SK-N-DZ (cell line): Measurements from ENCODE around the gene CDC25C.
A peak's percentile ranks its signal among the peaks of the same experiment; 100 is the strongest.
"Not testable (repeated sequence)": the region's sequence is repeated elsewhere in the genome, so short reads cannot be mapped to it uniquely, and the experiment has no call there.

ENCODE experiments used
- DNase-seq: peaks from one replicate; pipeline ENCODE4 v3.0.0-alpha.2; 2015; ENCODE audit warnings: low spot score

Gene CDC25C

DNA sequence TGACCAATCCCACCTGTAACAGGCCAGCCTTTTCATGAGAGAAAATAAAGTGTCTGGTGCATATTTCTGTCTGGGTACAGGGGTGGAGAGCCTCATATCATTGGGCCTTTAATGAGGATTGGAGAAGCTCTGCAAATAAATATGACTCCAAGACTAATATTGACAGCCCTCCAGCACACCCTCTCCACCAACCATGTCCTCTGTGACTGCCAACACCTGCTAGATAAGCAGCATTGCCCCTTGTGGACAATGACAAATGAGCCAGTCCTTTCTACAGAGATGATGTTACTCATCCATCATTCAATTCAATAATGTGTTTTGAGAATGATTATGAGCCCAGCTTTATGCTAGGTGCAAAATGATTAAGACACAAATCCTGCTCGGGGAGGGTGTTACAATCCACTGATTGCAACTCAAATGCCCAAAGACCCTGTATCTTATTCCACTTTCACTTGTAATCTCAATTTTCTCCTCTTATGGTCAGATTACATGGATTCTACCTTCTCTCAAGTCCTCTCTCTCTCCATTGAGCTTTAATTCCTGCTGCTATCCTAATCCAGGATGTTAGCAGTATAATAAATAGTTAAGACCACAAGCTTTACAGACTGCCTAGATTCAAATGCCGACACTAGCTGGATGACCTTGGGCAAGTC lies 55.1 kb downstream of the CDC25C start:
- peak; percentile 17 for DNase-seq

DNA sequence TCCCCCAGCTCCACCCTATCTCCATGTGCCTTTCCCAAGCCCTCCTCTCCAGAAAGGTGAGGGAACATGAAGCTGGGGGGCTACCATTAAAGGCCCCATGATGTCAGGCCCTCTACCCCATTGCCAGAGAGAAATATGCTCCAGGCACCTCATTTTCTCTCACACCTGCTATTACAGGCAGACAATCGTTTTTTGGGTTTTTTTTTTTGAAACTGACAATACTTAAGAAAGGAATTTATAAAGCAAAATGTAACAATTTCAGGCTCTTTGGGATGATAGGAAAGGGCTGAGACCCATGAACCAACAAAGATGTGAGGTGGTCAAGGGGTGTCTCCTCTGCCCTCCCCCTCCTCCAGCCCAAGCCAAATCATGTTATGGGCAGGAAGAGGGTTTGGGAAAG lies 55.7 kb downstream of the CDC25C start:
- DNase-seq = no peak

DNA sequence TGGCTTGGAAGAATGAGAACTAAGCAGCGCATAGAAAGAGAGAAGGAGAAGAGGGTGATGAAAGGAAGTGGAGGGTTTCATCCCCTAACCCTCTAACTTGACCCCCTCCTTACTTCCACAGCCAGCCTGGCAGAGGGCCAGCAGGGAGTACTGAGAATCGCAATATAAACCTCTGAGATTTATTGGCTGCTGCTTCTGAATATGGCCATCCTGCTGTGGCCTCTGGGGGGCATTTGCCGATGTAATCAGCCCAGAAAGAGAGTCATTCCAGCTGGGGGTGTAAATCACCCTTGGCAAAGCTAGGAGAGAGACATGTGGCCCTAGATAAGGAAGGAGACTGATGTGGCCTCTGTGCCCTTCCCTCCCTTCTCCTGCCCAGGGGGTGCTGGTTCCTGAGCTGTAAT lies 56.2 kb downstream of the CDC25C start:
- DNase-seq = peak; percentile 70

DNA sequence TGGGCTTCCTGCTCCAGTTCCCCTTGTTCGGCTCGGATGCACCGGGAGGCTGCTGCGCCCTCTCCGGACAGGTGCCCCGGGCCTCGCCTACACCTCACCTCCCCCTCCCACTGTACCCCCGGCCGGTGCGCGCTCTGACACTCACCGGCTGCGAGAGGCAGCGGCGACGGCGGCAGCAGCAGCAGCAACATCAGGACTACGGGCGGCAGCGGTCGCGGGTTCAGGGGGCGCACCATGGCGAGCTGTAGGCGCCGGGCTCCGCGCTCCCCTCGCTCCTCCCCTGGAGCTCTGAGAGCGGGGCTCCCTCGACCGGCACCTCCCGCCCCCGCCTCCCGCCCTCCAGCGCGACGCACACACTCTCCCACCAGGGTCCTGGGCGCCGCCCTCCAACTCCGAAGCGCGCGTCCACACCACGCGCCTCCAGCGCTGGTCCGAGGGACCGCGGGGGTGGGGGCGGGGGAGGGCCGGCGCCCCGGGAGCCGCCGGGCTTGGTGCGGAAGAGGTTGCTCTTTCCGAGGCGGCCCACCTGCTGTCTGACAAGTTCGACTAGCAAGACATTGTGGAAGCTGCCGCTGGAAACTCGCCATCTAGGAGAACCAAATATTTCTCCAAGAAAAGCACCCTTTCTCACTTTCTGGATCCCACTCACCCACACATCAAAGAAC lies 57.3 kb downstream of the CDC25C start, which contains the start of gene GFRA3:
Gene GFRA3 (minus strand): TSS at position 433 of the 665 bp plus-strand sequence. CDS start 197 bp downstream, at position 236.
- DNase-seq = no peak

DNA sequence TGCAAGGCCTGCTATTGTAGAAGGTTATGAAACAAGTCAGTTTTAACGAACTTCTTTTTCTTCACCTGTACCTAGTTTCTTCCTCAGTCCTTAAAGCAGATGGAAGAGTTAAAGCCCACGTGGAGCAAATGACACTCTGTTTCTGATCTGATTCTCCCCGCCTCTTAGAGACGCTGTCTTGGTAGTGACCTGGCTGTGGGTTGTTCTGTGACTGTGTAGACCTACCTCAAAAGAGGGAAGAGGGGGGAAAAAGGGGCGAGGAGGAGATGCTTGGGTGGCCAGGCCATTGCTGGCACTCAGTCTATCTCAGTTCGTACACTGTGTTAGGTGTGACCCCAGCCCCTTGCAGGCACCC lies 57.8 kb downstream of the CDC25C start:
- DNase-seq = peak; percentile 15

DNA sequence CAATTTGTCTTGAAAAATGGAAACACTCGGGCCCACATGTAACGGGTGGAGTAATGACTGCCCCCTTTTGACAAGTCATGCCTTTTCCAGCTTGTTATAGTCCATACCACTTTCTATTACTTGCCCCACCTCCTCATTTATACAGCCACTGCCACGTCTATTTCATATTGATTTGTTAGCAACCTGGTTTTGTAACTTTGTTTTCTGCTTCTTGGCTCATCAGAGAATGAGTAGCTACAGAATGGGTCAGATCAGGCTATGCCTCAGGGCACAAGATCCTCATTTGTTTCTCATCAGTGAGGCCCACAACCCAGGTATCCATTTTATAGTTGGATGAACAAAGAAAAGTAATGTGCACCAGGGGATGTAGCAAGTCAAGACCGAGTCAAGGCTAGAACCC lies 58.9 kb downstream of the CDC25C start:
- DNase-seq = no peak

DNA sequence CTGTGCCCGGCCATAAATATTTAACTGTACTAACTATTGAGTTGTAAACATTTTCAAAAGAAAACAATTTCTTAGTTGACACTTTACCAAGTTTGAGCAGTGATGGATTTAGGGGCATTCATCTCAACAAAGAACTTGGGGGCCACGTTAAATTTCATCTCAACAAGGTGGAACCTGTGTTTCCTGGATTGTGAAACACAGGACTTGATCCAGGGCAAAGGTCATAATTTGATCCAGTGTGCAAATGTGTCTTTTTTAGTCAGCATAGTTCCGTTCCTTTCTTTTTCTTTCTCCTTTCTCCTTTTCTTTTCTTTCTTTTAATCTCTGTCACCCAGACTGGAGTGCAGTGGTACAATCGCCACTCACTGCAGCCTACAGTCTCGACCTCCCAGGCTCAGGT lies 60.3 kb downstream of the CDC25C start:
- no peak for DNase-seq

DNA sequence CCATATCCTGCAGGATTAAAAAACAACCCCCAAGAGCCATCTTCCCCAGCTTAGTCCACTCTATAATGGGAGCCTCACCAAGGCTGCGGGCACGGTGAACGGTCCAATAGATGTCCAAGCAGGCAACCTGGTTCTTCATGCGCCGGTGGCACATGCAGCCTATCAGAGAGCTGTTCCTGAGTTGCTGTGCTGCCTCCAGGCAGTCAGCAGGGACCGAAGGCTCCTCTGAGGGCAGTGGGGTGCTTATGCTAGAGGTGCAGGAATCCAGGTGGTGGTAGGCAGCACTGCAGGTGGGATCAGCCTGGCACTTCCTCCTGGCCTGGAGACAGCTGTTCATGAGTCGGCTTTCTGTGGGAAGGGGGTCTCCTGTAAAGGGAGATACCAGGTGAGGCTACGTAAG lies 67.4 kb downstream of the CDC25C start:
- no peak for DNase-seq

DNA sequence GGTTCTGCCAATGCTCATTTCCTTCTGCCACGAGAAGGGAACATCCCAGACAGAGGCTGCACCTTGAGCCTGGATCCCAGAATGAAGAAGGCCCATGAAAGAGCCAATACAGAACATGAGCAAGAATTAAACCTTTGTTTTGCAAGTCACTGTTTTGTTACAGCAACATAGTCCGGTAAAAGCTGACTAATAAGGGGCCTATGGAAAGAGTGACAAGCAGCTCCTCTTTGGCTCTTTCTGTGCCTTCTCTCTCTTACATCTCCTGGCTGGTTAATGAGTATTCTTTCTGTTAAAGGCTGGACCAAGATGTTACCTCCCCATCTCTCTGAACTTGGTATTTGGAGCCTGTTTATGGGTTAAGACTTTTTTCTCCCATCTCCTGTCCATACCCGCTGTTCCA lies 68.0 kb downstream of the CDC25C start:
- no peak for DNase-seq

DNA sequence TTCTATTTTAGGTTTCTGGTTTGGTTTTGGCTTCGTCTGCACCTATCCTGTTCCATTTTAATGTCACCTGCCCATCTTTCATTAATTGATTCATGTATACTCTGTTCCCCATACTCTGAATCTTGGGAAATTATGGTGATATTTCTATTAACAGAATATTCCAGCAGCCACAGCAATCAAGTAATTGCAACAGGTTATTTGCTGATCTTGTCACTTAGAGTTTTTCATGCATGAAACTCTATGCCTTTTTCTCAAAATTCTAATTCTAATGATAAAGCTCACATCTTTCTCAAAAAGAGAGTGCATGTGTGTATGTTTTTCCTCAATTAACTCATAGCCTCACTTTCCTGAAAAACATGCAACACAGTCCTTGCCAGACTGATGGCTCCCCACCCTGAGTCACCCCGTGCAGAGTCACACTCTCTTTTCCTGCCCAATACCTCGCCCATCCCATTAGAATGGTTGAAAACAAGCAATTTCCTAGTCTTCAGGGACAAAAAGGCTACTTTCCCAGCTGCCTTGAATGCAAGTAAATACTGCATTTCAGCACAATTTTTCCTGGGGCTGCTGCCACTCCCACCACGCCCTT lies 72.8 kb downstream of the CDC25C start:
- DNase-seq = no peak

DNA sequence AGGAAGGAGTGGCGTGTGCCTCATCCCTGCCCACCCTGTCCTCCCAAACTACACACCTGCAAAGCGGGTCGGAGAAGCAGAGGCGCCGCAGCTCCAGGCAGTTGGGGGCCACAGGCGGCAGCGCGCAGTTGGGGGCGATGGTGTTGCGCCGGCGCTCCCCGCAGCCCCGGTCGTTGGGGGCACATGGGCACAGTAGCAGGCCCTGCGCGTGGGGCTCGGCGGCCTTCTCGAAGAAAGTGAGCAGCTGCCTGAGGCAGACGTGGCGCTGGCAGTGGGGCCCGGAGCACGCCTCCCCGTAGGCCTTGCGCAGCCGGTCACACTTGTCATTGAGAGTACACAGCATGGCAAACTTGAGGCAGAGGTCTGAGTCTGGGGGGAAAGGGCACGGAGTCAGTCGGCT lies 74.0 kb downstream of the CDC25C start:
- no peak for DNase-seq

DNA sequence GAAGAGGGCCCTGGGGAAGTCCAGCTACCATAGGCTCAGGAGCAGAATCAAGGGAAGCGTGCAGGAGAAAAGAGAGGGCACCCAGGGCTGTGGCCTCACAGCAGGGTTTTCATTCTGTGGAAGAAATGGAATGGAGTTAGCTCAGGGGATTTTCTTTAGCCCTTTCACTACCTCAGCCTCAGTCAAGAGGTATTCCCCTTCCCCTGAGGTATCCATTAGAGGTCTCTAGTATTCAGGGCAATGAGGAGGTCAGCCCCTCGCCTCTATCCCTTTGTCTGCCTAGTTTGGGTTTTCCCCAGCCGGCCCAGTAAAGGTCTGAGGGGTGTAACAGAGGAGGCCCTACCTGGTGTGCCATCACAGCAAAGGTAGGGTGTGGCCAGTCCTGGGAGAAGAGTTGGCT lies 78.7 kb downstream of the CDC25C start:
- DNase-seq = no peak

DNA sequence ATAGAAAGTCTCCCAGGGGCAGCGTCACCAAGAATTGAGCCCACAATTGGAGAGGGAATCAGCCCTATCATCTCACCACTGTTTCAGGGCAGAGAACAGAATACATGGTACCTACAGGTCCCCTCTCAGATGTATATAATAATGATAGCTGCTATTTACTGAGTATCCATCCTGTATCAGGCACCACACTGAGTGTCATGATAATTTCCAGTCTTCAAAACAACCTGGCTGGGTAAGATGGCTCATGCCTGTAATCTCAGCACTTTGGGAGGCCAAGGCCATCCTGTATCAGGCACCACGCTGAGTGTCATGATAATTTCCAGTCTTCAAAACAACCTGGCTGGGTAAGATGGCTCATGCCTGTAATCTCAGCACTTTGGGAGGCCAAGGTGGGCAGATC lies 83.8 kb downstream of the CDC25C start:
- not testable (repeated sequence) for DNase-seq

DNA sequence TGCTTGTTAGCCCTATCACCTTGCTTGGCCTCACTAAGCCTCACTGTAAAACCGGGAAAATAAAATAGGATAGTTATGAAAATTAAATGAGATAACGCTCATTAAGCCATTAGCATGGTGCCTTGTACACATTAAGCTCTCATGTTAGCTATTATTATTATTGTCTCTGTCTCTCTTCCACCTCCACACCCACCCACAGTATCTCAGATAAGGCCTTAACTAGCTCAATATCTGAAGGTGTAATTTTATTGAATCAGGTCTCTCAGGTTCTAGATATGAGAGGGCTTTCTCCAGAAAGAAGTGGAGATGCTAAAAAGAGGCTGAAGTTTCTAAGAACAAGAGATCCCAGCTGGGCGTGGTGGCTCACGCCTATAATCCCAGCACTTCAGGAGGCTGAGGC lies 84.8 kb downstream of the CDC25C start:
- DNase-seq = no peak

DNA sequence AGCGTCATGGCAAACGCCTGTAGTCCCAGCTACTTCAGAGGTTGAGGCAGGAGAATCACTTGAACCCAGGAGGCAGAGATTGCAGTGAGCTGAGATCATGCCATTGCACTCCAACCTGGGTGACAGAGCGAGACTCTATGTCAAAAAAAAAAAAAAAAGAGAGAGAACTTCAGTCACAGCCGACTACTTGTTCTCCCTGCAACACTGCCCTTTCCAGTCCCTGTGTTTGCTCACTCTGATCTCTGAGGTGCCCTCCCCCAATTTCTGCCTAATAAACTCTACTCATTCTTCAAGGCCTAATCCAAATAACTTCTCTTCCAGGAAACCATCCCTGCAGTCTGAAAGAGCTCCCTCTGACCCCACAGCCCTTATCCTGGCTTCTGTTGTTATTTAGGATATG lies 85.3 kb downstream of the CDC25C start:
- DNase-seq = no peak

DNA sequence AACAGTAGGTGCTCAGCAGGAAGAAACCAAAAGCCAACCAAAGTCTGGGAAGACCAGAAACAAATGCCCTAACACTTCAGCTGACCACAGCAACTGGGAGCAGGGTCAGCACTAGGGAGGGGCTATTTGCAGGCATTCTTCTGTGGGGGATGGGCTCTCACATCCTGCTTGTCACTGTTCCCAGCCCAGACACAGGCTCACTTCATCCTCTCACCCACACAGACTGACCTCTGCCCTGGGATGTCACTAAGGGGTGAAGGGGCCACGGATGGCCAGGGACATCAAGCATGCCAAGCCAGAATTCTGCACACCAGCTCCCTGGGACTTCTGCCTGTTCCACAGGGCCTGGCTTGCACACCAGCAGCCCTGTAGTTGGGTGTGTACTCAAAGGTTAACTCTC lies 85.9 kb downstream of the CDC25C start:
- no peak for DNase-seq

DNA sequence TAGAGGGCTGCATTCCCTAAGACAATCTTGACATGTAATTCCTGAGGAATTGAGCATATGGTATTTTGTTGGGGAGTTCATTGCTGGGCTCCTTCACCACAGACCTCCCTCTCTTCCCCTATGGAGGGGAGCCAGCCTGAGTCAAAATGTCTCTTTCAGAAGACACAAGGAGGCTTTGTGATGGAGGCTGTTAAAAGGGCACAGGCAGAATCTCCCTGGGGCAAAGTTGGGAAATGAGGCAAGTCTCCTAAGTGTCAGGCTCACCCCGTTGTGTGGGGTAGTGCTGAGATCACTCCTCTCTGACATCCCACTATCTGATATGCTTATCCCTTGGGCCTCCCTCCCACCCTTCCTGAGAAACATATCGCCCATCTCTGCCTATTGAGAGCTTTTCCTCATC lies 87.8 kb downstream of the CDC25C start:
- no peak for DNase-seq

DNA sequence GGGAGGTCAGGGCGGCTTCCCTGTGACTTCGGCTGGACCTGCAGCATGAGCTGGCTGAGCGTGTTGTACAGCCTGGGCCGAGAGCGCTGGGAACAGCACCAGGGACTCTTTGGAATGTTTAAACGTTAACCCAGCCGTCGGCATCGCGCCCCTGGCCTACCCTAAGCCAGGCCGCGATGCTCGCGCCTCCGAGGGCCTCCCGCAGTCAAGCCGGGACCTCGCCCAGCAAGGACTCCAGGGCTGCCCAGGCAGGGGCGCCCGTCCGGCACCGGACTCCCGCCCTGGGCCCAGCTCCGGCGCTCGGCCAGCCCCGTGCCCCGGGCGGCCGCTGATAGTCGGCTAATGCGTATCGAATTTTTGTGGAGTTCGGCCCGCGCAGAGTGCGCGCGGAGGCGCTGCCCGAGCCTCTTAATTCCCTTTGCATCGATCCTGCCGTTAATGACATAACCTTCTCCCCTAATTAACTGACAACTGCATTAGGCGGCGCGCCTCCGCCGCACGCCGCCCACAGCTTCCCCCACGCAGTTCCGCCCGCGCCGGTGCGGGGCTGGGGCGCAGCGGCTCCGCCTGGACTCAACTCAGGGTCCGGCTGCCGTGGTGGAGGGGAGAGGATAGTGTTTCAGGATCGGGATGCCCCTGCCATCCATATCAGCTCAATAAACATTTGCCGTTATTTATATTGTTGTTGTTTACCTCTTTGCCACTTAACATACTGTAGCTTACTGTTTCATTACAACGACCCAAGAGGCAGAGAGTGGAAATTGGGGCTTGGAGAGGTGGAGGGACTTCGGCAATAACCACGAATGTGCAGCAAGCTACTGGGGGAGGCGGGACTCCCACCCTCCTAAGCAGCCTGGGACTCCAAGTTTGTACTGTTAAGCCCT lies 89.7 kb downstream of the CDC25C start:
- peak; percentile 66 for DNase-seq

DNA sequence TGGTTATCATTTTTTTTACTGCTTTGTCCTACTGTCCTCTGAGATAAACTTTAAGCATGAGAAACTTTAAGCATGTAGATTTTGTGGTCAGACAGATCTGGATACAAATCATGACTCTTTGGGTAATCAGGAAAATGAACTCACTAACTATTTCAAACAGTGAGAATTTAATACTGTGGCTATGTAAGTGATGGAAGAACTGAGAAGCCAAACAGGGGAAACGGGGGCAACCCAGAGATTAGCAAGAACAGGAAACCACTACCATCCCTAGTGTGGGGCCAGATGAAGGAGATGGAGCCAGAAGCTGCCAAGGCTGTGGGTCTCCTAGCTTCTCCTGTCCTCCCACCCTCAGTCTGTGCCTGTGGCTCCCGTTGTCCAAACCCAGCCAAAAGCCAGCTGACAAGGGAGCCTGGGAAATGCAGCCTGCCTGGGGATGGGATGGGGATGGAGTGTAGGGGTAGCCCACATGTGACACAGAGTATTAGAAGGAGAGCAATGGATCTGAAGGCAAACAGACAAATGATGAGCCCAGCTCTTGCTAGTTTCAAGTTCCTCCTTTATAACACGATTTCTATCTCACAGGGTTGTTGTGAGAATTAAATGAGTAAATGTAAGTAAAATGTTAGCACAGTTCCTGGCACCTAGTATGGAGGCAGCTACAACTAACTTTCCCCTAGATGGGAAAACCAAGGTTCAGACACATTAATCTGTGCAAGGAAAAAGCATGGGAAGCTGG lies 90.8 kb downstream of the CDC25C start:
- no peak for DNase-seq

DNA sequence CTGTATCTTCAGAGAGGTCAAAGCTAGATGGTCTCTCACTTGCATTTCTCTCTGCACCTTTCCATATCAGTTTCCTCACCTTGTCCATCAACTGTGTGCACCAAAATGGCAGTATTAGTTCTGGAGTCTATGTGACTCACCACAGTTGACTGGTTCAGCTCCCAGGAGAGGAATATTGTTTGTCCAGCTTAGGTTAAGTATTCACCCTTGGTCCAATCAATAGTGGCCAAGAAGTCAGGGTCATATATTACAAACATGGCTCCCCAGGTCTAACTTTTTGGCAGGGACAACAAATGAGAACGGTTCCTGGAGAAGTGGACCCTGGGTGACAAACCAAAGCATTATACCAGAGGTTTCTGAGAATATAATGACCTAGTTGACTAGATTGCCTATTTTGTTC lies 93.6 kb downstream of the CDC25C start:
- no peak for DNase-seq
